ENCODE measurements around the gene MYO1G. TPM values are rescaled to one million over a fixed set of nuclear protein-coding genes. Genes with fewer than 3 reads are reported as not detected.

The MYO1G gene
- total RNA-seq, 1 donor from 2014 or later = 0.77 TPM

GRCh38 chr7:44985033-44985695 is 6.3 kb upstream of the MYO1G start:
- H3K9me3 ChIP-seq (replicated peaks) = no peaks in the 10 kb centered on the region
- peaks cover 32% of the 10 kb centered on the region for H3K4me1 ChIP-seq
- intact Hi-C loops (cut with micrococcal nuclease) = no loop called here
- peaks cover 31% of the 10 kb centered on the region for H3K36me3 ChIP-seq
- H3K4me3 ChIP-seq = peak overlapping the region; percentile 73
- H3K27ac ChIP-seq (replicated peaks) = peak overlapping the region; percentile 97
- no peak for DNase-seq
- no peak for TF ChIP-seq CTCF (IDR thresholded peaks at IDR 0.05; ENCODE audit: borderline replicate concordance)
- H3K27me3 ChIP-seq (ENCODE audit: low read depth) = no peaks in the 10 kb centered on the region

GRCh38 chr7:44984478-44984758 is 5.6 kb upstream of the MYO1G start:
- H3K27me3 ChIP-seq (ENCODE audit: low read depth) = no peaks in the 10 kb centered on the region
- DNase-seq = no peak
- no peaks in the 10 kb centered on the region for H3K9me3 ChIP-seq (replicated peaks)
- TF ChIP-seq CTCF (IDR thresholded peaks at IDR 0.05; ENCODE audit: borderline replicate concordance) = no peak
- H3K4me3 ChIP-seq = no peak overlapping the region
- H3K36me3 ChIP-seq = peaks cover 31% of the 10 kb centered on the region
- H3K27ac ChIP-seq (replicated peaks) = no peak overlapping the region
- intact Hi-C loops (cut with micrococcal nuclease) = no loop called here
- peaks cover 28% of the 10 kb centered on the region for H3K4me1 ChIP-seq

GRCh38 chr7:44983742-44984477 is 5.1 kb upstream of the MYO1G start:
- no peak for DNase-seq
- intact Hi-C loops (cut with micrococcal nuclease) = no loop called here
- Histone ChIP-seq H3K4me1 (peaks cover 28% of the 10 kb centered on the region), H3K4me3 (no peak overlapping the region), H3K36me3 (peaks cover 31% of the 10 kb centered on the region), H3K27me3 (ENCODE audit: low read depth) (no peaks in the 10 kb centered on the region), H3K9me3 (replicated peaks) (no peaks in the 10 kb centered on the region), H3K27ac (replicated peaks) (no peak overlapping the region)
- TF ChIP-seq CTCF (IDR thresholded peaks at IDR 0.05; ENCODE audit: borderline replicate concordance) = no peak

GRCh38 chr7:44982970-44983369 is 4.2 kb upstream of the MYO1G start:
- H3K9me3 ChIP-seq (replicated peaks) = no peaks in the 10 kb centered on the region
- no peak overlapping the region for H3K4me3 ChIP-seq
- H3K27me3 ChIP-seq (ENCODE audit: low read depth) = no peaks in the 10 kb centered on the region
- TF ChIP-seq CTCF (IDR thresholded peaks at IDR 0.05; ENCODE audit: borderline replicate concordance) = no peak
- intact Hi-C loops (cut with micrococcal nuclease) = no loop called here
- peaks cover 31% of the 10 kb centered on the region for H3K36me3 ChIP-seq
- peaks cover 32% of the 10 kb centered on the region for H3K4me1 ChIP-seq
- DNase-seq = no peak
- H3K27ac ChIP-seq (replicated peaks) = no peak overlapping the region

- TF ChIP-seq CTCF (IDR thresholded peaks at IDR 0.05; ENCODE audit: borderline replicate concordance) = no peak
- Histone ChIP-seq H3K27me3 (ENCODE audit: low read depth) (no peaks in the 10 kb centered on the region), H3K4me3 (no peak overlapping the region), H3K36me3 (peaks cover 31% of the 10 kb centered on the region), H3K4me1 (peaks cover 35% of the 10 kb centered on the region), H3K9me3 (replicated peaks) (no peaks in the 10 kb centered on the region), H3K27ac (replicated peaks) (no peak overlapping the region)
- DNase-seq = no peak
- intact Hi-C loops (cut with micrococcal nuclease) = no loop called here
These were observed 3.7 kb upstream of the MYO1G start for GRCh38 chr7:44982535-44982923.

All from left ventricle myocardium inferior (tissue), 1 donor.